RWPE2 (cell line): ENCODE measurements around the gene TENM4.

ENCODE experiments used
- ATAC-seq: fragments of 200-7000 bp; cut with Tn5 transposase; 3 replicates; pipeline ENCODE4 v1.9.1; 2021; ENCODE audit warnings: low read depth
- DNase-seq: peaks from one replicate; pipeline ENCODE4 v3.0.0-alpha.2; 2020; ENCODE audit warnings: low spot score
- H3K27ac ChIP-seq: fragments of 450-650 bp; 2 replicates; pipeline ENCODE4 v1.5.1; 2017; ENCODE audit warnings: mild to moderate bottlenecking; ENCODE audit not compliant: poor library complexity, severe bottlenecking
- H3K27me3 ChIP-seq: fragments of 250-450 bp; sonication (Bioruptor Pico); 2 replicates; pipeline ENCODE4 v1.5.1; 2021; ENCODE audit warnings: mild to moderate bottlenecking, moderate library complexity; ENCODE audit not compliant: insufficient read depth, poor library complexity, severe bottlenecking
- H3K36me3 ChIP-seq: fragments of 250-450 bp; sonication (Bioruptor Pico); 2 replicates; pipeline ENCODE4 v1.5.1; 2020; ENCODE audit warnings: low read depth, mild to moderate bottlenecking, moderate library complexity
- H3K4me1 ChIP-seq: fragments of 250-450 bp; sonication (Bioruptor Pico); 2 replicates; pipeline ENCODE4 v1.5.1; 2021; ENCODE audit warnings: mild to moderate bottlenecking, moderate library complexity; ENCODE audit not compliant: insufficient read depth, poor library complexity, severe bottlenecking
- H3K4me3 ChIP-seq: fragments of 250-450 bp; sonication (Bioruptor Pico); 2 replicates; pipeline ENCODE4 v1.5.1; 2021; ENCODE audit warnings: mild to moderate bottlenecking, moderate library complexity; ENCODE audit not compliant: severe bottlenecking
- H3K9me3 ChIP-seq: fragments of 250-450 bp; sonication (Bioruptor Pico); 2 replicates; pipeline ENCODE4 v1.5.1; 2021; ENCODE audit warnings: mild to moderate bottlenecking, moderate library complexity; ENCODE audit not compliant: severe bottlenecking
- CTCF ChIP-seq: fragments of 450-650 bp; IDR thresholded peaks from one replicate; pipeline ENCODE4 v1.5.1; 2017; ENCODE audit warnings: mild to moderate bottlenecking, moderate library complexity; ENCODE audit not compliant: poor library complexity, severe bottlenecking

TENM4 gene

GRCh38 chr11:78943154-78943553, 497.7 kb downstream of the TENM4 start:
- Histone ChIP-seq H3K27ac (no peak overlapping the region), H3K4me3 (no peak overlapping the region), H3K27me3 (no peaks in the 10 kb centered on the region), H3K36me3 (no peaks in the 10 kb centered on the region), H3K9me3 (no peaks in the 10 kb centered on the region), H3K4me1 (no peaks in the 10 kb centered on the region)
- TF ChIP-seq CTCF = no peak
- DNase-seq = no peak
- ATAC-seq = no peak

- Histone ChIP-seq H3K9me3 (no peaks in the 10 kb centered on the region), H3K36me3 (no peaks in the 10 kb centered on the region), H3K27me3 (no peaks in the 10 kb centered on the region), H3K4me1 (no peaks in the 10 kb centered on the region), H3K27ac (no peak overlapping the region), H3K4me3 (no peak overlapping the region)
- ATAC-seq (no peak), DNase-seq (no peak)
- TF ChIP-seq CTCF = no peak
These were observed 499.5 kb downstream of the TENM4 start for GRCh38 chr11:78941226-78941851.

- H3K9me3 ChIP-seq = no peaks in the 10 kb centered on the region
- TF ChIP-seq CTCF = no peak
- no peaks in the 10 kb centered on the region for H3K36me3 ChIP-seq
- no peak overlapping the region for H3K27ac ChIP-seq
- ATAC-seq (no peak), DNase-seq (no peak)
- H3K27me3 ChIP-seq = no peaks in the 10 kb centered on the region
- no peak overlapping the region for H3K4me3 ChIP-seq
- H3K4me1 ChIP-seq = no peaks in the 10 kb centered on the region
These were observed 500.2 kb downstream of the TENM4 start for GRCh38 chr11:78940500-78941225.

GRCh38 chr11:78938971-78939370, 501.9 kb downstream of the TENM4 start:
- H3K4me3 ChIP-seq = no peak overlapping the region
- no peak for DNase-seq
- no peaks in the 10 kb centered on the region for H3K27me3 ChIP-seq
- no peaks in the 10 kb centered on the region for H3K4me1 ChIP-seq
- ATAC-seq = no peak
- no peak for TF ChIP-seq CTCF
- H3K36me3 ChIP-seq = no peaks in the 10 kb centered on the region
- H3K9me3 ChIP-seq = no peaks in the 10 kb centered on the region
- H3K27ac ChIP-seq = no peak overlapping the region

GRCh38 chr11:78938036-78938435, 502.8 kb downstream of the TENM4 start:
- no peak for TF ChIP-seq CTCF
- Histone ChIP-seq H3K4me1 (no peaks in the 10 kb centered on the region), H3K27me3 (no peaks in the 10 kb centered on the region), H3K9me3 (no peaks in the 10 kb centered on the region), H3K36me3 (no peaks in the 10 kb centered on the region), H3K4me3 (no peak overlapping the region), H3K27ac (no peak overlapping the region)
- DNase-seq = no peak
- no peak for ATAC-seq
